GM18511 (cell line): ENCODE data around the gene HDAC4.

Experiments
- ATAC-seq: cut with Tn5 transposase; IDR thresholded peaks from one replicate; pipeline ENCODE4 v1.9.1; 2021; ENCODE audit warnings: mild to moderate bottlenecking, moderate library complexity; ENCODE audit not compliant: unreplicated experiment

HDAC4 gene

DNA sequence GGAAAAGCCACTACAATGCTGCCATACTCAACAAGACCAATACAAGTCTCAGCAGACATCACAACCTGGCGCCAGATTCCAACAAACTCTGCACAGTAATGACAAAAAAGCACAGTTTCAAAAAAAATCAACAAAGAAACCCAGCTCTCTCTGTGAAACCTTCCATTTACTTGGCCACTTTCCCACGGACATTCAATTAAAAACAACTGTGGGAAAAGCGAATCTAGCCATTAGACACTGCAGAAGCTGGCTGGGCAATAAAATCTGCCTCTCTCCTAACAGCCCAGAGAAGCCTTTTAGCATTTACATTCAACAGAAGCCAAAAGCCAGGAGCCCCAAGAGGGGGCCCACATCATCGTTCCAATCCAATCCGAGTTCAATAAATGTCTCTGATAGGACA, 128.9 kb downstream of the HDAC4 start:
- no peak for ATAC-seq

DNA sequence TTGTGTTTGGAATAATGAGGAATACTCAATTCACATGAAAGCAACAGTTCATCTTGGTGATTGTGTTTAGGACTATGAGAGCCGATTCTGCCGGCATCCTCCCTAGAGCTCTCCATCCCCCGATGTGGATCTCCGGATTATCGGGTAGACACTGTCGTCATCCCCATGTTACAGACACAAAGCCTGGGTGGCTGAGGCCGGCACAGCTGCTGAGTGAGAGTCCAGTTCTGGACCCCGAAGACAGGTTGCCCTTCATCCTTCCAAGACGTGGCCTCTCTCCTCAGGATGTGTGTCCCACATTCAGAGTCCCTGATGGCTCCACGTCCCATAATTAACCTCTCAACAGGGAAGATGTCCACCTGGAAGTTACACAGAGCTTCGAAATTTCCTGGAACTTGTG, 129.3 kb downstream of the HDAC4 start:
- ATAC-seq, result no peak

DNA sequence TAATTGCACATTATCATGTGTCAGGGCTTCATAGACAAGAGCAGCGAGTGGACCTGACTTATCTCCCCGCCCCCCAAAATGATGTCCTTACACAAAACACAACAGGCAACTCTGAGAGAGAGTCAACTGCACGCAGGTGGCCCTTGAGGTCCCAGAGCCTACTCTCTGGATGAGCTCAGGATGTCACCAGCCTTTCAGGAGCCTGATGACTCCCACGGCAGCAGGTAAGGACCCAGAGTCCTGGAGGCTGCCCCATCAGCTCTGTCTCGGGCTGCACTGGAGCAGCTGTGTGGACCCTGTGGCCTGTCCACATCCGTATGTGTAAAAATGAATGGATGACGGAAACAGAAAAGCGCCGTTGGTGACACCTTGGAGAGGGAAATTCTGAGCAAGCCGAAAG, 130.9 kb downstream of the HDAC4 start:
- ATAC-seq, result no peak

DNA sequence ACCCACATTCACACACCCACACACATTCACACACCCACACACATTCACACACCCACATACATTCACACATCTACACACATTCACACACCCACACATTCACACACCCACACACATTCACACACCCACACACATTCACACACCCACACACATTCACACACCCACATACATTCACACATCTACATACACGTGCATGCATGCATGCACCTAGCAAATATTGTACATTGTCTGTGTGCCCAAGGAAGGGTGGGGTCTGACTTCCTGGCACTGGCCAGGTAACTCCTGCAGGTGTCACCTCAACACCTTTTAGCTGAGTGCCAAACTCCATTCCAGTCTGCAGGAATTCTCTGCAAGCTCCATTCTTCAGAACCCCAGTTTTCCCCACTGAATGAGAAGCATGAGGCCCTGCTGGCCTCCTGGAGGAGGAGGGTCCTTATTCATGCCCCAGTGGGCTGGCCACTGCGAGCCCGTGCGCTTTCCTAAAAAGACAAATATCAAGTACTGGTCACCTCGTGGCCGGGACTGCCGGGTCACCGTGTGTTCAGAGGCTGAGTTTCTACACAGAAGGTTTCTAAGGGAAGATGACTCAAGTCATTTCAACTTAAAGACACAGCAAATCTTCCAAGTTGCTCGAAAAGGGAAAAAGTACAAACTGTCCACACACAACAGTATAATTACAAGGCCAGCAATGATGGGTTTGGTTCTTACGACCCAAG, 131.5 kb downstream of the HDAC4 start:
- no peak for ATAC-seq

DNA sequence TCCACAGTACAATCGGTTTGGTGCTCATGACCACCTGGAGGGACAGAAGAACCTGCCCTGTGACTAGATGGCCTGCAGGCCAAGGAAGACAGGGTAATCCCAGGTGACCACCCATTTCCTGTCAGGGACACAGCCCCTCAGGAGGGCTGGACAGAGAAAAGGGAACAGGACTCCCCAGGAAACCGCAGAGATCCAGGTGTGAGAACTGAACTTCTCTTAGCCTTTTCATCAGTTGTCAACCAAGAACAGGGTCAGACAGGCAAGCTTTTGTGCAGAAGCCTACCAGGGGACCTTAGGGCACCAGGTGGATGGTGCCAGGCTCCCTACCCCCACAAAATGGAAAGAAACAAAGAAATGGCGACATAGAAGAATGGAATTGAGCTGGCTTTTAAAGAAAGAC, 132.3 kb downstream of the HDAC4 start:
- ATAC-seq, result no peak

DNA sequence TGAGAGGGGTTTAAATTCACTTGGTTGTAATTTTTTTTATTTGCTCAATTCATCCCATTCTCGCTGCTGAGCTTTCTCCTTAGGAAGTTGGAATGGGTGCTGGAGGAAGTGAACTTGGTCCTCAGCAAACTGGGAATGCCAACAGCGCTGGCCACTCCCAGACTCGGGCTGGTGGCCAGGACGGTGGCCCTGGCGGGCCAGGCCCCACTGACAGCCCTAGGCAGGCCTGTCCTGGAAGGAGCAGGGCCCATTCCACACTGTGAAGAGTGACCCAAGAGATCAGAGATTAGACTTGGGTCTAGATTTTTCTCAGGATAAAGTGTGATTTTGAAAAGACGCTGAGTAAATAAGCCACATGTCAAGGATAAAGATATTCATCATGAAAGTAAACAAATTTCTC, 132.7 kb downstream of the HDAC4 start:
- ATAC-seq, result no peak

DNA sequence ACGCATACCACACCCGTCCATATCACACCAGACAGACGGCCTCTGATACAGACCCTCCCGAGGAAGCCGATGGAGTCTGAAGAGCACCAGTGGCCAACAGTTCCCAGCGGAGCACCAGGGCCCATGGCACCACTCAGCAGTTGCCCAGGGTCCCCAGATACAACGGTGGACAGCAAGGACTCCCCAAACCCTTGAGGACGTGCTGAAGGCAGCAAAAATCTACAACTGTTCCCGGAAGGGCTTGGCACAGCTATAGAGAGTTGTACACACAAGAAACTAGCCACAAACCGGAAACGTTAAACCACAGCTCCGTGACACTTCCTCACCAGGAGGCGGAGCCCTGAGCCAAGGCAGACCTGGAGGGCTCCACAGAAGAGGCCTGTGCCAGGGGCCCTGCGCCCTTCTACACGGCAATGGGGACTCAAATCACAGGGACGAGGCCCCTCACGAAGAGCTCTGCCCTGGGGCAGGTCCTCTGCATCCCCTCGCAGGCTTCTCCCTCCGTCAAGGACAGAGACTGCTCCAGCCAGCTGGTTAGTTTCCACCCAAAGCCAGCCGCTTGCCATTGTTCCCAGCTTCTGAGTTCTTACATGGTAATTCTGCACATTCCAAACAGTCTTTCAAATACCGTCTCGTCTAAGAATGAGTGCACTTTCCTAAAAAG, 133.4 kb downstream of the HDAC4 start:
- ATAC-seq, result peak; percentile 97

DNA sequence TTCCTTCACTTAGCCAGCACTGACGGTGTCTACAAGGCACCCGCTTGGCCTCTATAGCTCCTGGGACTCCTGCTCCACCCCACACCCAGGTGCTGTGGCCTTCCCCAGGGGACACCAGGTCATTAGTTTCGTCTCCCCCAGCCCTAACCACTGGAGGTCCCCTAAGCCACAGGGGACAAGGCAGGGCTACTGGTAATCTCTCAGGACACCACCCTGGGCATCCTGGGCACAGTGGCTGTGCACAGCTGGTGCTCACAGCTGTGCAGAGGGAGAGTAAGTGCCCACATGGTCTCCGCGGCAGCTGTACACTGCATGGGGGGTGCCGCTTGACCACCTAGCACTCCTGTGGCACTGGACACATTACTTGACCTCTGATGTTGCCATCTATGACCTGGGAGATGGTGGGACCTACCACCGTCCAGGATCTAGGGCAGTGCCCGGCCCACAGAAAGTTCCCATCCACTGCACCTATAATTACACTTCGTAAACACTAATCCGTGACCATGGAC, 134.0 kb downstream of the HDAC4 start:
- peak; percentile 17 for ATAC-seq

DNA sequence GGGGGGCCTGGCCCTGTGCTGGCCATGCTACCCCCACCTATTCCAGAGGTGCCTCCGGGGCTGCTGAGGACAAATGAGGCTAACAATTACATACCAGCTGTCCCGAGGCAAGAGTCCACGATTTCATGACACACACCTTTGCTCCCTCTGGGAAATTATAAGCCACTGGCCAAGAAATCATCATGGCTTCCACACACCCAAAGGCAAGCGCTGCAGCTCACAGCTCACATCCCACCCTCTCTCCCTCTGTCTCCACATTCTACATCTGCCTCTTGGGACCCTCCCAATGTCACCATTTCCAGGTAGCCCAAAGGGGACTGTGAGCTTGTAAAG, 134.4 kb downstream of the HDAC4 start:
- ATAC-seq, result no peak

DNA sequence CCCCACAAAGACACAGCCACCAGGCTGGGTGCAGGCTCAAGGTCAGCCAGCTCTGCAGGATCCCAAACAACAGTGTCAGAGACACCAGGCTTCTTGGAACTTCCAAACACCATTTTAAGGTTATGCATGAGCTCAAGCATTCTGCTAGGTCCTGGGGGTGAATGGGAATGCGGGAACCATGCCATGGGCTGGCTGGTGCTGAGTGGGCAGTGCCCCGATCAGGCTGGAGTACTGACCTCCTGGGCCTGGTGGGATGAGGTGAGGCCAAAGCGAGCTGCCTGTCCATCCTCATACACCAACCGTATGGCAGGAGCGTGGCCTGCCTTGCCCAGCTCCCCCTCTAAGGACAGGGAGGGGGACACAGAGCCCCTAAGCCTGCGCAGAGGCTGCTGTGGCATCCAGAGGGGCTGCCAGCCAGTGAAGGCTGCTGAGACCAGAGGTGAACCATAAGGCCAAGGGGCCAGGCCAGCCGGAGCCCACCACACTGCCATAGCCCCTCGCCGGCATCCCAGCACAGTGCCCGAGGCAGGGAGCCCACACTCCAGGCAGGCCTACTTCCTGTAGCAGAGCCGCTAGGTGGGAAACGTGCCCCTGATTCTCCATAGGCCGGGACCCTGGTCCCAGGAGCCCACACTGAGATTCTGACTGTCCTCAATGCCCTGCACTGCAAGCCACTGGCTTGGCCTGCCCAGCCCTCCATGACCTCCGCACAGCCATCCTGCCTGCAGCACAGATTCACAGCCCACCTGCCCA, 135.0 kb downstream of the HDAC4 start:
- no peak for ATAC-seq

DNA sequence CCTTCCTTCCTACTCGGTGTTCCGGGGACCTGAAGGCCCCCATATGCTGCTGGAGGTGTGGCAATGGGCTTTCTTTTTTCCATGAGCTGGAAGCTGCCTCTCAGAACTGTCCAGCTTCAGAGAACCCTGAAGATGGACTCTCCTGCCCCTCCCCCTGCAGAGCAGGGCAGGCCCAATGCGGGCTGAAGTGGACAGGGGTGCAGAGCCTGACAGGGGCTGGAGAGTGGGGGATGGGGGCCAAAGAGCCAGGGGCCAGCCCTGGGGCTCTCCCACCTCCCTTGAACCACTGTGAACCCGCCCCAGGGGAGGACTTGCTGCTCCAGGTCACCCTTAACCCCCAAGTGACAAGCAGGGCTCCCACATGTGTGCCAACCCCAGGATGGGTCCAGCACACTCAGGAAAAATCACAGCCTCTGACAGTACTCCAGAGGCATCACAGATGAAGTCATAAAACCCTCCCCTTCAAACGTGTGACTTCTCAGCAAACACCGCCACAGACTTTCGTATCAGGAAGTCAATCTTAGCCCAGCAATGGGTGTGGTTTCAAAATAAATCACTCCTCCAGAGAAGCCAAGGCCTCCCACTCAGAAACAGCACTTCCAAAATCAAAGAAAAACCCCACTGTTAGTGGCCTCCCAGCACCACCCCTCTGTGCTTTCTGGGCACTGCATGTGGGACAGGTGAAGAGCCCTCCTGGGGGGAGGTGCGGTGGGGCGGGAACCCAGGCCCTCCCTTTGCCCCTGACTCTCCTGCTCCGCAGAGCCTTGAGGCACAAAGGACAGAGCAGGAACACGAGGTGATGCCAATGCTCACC, 135.8 kb downstream of the HDAC4 start:
- ATAC-seq, result no peak

DNA sequence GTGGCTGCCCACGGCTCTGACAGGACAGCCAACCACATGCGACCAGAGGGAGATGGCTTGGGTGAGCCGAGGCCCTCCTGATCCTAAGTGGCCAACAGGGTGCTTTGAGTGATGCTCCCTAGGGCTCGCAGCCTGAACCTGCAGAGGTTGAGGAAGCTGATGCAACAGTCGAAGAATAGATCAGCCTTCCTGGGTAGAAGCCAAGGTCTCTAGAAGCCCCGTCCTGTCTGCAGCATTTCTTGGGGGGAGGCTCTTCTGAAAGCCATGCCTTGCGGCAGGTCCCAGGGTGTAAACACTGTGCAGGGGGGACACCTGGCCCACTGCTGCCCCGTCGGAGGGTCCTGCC, 136.4 kb downstream of the HDAC4 start:
- no peak for ATAC-seq

DNA sequence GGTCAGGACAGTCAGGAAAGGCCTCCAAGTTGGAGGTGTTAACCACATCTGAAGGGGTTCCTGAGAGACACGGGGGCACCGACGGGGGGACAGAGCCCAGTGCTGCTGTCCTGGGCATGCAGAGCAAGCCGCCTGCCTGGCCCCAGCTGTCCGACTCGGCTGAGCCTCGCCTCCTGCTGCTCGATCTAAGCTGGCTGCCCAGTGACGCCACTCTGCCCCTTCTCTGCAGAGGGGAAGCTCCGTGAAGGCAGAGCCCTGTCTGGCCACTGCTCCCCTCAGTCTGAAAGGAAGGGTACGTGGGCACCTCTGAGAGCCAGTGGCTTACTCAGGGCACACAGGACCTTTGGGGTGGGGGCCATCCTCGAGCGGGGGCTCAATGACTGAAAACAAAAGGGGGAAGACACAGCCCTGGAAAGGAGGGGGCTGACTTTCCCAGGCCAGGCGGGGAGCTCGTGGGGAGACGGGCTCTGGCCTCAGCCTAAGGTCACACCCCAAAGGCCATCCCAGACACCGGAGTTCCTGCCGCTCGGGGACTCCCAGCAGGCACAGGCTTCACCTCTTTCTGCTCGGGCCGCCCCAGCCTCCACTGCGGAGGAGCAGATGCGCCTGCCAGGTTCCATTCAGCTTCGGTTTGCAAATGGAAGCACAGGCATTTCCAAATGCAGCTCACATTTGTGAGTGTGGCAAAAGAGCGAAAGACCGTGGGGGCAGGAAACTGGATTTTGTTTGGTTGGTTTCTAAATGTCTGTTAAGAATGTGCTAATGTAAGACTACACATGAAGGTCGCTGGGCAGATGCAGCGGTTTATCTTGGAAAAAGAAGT, 136.9 kb downstream of the HDAC4 start:
- ATAC-seq, result no peak

DNA sequence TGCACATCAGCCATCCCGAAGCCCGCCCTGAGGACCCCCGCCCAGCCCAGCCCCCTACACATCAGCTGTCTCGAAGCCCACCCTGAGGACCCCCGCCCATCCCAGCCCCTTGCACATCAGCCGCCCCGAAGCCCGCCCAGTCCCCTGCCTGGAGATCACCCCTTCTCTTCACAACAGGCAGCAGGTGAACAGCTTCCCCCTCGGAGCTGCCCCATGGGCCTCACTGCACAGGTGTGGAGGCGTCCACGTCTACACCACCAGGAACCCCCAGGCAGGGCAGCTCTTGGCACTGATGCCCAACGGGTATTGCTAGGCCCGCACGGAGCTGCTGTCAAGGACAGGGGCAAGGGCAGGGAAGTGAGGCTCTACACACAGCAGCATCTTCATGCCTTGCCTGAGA, 137.6 kb downstream of the HDAC4 start:
- ATAC-seq, result no peak

DNA sequence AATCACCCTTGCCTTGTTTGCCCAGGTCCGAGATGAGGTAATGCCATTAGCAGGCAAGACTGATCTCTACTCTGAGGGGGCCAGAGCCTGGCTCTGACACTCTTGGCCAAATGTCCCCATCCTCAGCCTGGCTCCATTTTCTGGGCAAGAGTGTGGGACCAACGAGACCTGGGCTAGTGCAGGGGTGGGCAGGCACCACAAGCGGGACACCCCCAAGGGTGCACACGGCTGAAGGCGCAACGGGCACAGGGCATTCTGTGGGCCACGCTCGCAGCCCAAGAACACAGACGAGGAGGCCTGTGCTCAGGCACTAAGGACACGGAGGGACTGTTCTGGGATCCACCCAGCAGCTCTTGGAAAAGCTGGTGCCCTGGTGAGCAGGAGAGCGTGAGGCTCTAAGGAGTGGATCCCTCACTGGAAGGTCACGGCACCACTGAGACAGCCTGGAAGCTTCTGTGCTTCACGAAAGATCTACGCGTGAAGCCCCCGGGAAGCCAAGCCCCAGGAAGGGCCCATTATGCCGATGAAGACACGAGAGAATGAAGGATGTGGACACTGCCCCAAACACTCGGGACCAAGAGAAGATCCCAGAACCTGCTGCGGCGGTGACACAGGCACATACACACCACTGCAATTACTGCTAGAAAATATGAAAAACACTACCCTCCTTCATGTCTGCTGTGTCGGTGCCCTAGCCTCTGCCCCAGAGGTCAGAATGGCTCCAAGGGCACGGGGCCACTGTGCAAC, 138.2 kb downstream of the HDAC4 start:
- ATAC-seq, result no peak

DNA sequence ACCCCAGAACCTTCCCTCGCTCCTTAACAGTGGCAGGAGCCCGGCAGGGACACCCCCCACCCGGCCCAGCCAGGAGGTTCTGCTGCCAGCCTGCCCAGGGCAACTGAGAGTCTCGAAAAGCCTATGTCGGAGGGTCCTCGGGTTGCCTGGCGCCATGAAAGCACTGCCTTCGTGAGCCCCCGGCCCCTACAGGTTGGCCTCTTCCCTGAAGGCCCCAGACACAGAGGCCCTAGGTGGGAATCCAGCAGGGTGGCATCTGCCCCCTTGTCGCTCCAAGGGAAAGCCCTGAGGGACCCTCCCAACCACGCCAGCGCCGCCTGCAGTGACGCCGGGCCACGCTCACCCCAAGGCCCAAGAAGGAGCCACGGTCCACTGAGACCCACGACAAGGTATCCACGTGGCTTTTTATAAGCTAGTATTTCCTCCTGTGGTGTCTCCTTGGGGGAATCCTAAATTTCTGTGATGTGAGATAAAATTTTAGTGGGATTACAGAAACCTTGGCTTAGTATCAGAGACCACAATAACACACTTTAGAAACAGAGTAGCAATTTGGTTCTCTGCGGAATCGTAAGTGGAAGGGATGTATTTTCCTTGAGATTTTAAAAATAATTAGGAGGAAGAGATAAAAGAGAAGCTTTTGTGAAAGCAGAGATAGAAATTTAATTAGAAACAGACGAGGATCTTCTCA, 138.9 kb downstream of the HDAC4 start:
- ATAC-seq, result no peak

DNA sequence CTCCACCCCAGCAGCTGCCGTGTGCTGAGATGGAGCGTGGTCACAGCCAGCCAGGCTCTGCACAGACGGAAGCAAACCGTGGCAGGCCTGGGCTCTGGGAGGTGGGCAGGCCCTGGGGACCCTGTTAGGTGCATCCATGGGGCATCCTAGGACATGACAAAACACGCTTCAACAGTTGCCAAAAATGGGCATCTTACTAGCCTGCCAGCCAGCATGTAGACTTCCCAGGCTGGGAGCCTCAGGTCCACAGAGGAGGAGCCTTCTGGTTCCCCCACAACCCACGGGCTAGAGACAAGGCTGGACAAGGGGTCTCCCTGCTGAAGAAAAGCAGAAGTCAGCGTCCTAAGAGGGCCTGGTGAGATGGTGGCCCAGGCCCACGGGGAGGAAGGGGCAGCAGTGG, 139.5 kb downstream of the HDAC4 start:
- ATAC-seq, result no peak

DNA sequence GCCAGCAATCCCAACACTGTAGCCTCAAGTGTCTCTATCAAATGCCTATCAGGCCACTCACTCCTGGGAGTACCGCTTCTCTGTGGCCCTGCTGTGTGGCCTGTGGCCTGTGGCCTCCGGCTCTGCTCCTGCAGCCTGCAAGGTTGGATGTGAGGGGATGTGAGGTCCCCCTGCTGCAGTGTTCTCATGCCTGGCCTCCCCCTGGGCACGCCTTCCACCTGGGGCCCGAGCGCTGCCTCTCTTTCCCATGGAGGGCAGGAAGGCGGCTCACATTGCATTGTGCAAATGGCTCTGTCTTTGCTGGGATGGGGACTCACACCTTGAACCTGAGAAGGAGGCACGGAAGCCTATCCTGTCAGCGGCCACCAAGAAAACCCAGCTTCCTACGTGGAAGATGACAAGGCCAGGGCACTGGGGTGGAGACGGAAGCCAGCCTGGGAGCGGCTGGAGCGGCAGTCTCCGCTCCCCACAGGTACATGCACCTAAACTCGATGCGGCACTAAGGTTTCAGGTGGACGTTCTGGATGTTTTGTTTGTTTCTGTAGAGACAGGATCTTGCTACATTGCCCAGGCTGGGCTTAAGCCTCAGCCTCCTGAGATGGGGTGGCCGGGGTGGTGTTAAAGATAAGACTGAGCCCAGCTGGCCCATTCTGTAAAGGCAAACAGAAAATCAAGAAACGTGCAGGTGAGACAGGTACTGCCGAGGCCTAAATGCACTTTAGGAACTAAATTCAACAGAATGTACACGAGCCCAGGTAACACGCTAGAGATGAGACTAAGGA, 140.1 kb downstream of the HDAC4 start:
- no peak for ATAC-seq
